SH-SY5Y (cell line): ENCODE results near the gene SMCHD1.

Experiments used
- GATA2 ChIP-seq: IDR thresholded peaks from 2 replicates; pipeline ENCODE4 v1.6.1; 2011; ENCODE audit warnings: mild to moderate bottlenecking, low read depth, low read length
- GATA3 ChIP-seq: IDR thresholded peaks from 2 replicates; pipeline ENCODE4 v1.6.1; 2011; ENCODE audit warnings: low read depth, mild to moderate bottlenecking, low read length, moderate library complexity

The SMCHD1 gene

GRCh38 chr18:2651981-2652380, 3.5 kb upstream of the SMCHD1 start:
- TF ChIP-seq GATA2 (no peak), GATA3 (no peak)

GRCh38 chr18:2653467-2653866, 2.1 kb upstream of the SMCHD1 start:
- no peak for TF ChIP-seq GATA2
- no peak for TF ChIP-seq GATA3

GRCh38 chr18:2654169-2654927, 1.2 kb upstream of the SMCHD1 start:
- TF ChIP-seq GATA3 (no peak), GATA2 (no peak)

GRCh38 chr18:2654928-2655177, 673 bp upstream of the SMCHD1 start:
- TF ChIP-seq GATA3 (no peak), GATA2 (no peak)

DNA sequence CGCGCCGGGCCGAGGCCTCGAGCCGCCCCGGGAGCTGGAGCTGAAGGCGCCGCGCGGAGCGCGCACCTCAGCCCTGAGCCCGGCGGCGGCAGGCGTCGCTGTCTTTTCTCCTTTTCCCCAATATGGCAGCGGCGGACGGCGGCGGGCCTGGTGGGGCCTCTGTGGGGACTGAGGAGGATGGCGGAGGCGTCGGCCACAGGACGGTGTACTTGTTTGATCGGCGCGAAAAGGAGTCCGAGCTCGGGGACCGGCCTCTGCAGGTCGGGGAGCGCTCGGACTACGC, 369 bp downstream of the SMCHD1 start:
- TF ChIP-seq GATA2 (no peak), GATA3 (no peak)

DNA sequence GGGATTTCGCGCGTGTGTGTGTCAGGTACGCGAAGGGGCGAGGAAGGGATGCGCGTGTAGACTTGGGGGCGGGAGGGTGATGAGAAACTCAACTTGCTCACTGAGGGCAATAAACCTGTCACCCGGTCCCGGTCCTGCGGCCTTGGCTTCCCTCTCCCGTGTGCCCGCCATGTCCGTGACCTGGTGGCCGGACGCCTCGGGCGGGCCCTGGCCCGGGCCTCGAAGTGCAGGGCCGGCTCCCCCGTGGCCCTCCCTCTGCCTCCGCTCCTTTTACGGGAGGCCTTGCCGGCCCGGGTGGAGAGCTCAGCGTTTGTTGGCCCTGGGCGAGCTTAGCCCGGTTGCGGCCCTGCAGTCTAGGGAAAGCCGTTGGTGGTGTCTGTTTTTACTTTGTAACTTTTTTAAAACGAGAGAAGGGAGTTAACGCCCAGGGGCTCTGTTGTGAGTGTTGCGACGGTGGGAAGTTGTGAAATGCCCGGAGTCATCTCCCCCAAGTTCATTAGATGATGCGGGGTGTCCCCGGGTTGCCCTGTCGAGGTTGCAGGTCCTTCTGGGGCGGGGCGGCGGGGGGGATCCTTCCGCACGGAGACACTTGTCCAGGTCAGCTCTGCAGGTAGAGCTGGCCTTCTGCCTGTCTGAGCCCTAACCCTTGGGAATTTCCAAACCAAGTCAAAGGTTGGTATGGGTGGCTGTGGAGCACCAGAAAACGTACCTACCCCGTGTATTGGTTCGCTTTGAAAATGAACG, 883 bp downstream of the SMCHD1 start:
- TF ChIP-seq GATA2 (no peak), GATA3 (no peak)

DNA sequence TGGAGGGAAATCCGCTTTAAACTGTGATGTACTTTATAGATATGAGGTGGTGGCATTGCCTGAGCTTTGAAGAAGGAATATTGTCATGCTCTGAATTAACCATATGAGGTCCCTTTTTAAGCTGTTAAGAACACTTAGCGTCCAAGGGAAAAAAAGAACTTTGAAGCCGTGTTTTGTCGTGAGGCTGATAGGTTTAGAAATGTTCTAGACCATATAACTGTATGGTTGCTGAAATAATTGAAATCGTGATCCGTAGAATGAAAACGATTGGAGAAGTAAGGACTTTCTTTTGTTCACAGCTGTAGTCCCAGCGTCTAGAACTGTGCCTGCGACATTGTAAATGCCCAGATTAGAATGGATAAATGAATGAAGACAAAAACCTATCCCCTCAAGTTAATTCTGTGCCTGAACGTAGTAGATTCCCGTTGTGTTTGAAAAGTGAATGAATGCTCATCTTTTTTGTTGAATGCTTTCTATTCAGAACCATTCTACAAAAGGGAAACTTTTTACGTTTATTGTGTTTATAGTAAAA, 1.5 kb downstream of the SMCHD1 start:
- no peak for TF ChIP-seq GATA2
- no peak for TF ChIP-seq GATA3

DNA sequence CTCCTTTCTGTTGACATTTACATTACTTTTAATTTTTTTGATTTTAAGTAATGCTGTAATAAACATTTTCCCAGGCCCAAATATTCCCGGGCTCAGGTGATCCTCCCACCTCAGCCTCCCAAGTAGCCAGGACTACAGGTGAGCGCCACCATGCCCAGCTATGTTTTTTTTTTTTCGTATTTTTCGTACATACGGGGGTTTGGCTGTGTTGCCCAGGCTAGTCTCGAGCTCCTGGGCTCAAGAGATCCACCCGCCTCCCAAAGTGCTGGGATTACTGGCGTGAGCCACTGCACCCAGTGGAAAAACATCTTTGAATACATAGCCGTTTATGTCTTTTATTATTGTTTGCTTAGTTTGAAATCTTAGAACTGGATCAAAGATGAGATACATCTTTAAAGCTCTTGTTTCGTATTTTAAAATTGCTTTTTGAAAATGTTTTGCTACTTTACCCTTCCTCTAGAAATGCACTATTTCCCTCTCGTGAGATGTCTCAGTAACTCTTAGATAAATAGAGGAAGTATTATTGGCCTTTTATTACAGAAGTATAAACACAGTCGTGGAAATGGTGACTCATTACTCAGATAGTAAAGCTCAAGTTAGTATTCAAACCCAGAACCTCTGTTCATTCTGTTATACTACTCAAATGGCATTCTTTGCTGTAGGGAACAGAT, 2.4 kb downstream of the SMCHD1 start:
- no peak for TF ChIP-seq GATA2
- no peak for TF ChIP-seq GATA3

GRCh38 chr18:2662990-2663389, 7.5 kb downstream of the SMCHD1 start:
- TF ChIP-seq GATA3 (no peak), GATA2 (no peak)

DNA sequence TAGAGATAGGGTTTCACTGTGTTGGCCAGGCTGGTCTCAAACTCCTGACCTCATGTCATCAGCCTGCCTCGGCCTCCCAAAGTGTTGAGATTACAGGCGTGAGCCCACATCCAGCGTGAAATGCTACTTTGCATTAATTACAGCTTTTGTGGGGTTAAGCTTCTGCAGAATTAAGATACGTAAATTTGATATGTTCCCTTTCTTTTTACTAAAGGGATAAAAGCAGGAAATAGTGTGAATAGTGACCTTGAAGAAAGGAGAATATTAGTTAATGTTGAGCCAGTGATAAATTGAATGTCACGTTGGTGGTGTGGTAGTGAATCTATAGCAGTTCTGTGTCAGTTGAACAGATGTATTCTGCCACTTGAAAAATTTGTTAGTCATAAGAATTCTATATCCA, 16.9 kb downstream of the SMCHD1 start:
- TF ChIP-seq GATA3 (no peak), GATA2 (no peak)

GRCh38 chr18:2672872-2673271, 17.3 kb downstream of the SMCHD1 start:
- no peak for TF ChIP-seq GATA3
- no peak for TF ChIP-seq GATA2

- no peak for TF ChIP-seq GATA2
- no peak for TF ChIP-seq GATA3
Observed at GRCh38 chr18:2680216-2680792, 24.8 kb downstream of the SMCHD1 start.

GRCh38 chr18:2681993-2682603, 26.6 kb downstream of the SMCHD1 start:
- no peak for TF ChIP-seq GATA3
- no peak for TF ChIP-seq GATA2

GRCh38 chr18:2683055-2683454, 27.5 kb downstream of the SMCHD1 start:
- TF ChIP-seq GATA3 (no peak), GATA2 (no peak)

DNA sequence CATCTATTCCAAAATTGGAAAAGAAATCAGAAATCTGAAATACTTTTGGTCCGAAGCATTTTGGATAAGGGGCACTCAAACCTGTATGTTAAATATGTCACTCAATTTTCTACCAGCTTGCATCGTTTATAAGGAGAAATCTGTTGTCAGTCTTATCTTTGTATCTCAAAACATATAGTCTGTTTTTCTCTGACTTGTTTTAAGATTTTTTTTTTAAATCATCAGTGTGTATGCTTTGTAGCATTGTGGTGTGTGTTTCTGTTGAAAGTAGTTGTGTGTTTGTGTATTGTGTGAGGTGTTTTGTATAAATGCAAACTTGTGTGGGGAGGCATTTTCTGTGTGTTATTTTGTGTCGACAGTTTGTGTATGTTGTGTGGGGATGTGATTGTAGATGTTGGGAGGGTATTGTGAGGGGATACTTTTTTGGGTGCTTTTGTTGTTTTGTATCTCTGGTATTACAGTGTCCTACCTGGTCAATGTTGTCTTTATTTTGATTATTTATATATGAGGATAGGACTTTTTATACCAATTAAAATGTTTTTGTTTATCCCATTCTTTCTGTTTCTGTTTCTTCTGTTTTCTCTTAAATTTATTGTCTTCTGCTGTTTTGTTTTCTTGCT, 30.9 kb downstream of the SMCHD1 start:
- no peak for TF ChIP-seq GATA2
